Fibroblast of gingiva (primary cell): ENCODE measurements around the gene MOCOS.

Experiments used
- DNase-seq: peaks from one replicate; pipeline ENCODE4 v3.0.0-alpha.2; 2011; ENCODE audit warnings: low read depth

The MOCOS gene

DNA sequence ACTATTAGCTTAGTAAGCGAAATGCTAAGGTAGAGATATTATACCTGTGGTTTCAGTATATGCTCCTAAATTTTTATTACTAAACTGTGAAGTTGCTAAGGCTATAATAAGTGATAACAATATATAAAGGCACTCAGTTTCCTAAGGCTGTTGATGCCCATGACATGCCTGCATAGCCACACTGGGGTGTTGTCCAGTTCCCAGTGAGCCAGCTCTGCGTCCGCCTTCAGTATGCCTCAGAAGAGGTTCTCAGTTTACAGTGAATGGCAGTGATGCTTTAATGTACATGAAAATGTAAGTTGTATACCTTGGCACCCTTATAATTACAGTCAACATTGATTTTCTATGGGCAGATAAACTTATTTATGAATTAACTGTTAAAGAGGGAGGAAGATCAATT is 117.4 kb downstream of the MOCOS start:
- DNase-seq: no peak

DNA sequence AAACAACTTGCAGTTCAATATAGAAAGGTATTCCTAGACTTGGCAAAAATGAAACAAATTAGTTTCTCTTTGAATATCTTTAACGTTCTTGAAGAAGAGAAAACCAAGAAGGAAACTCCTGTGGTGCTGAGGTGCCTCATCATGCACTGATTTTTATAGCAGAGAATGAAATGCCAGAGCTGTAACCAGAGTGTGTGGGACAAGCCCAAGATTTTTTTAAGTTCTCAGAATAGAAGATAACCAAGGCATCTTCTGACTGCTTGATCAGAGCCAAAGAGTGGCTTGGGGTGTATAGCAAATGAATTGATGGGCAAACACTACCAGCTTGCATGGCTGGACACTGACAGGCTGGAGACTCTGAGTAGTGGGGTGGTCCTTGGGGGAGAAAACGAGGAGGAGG is 118.1 kb downstream of the MOCOS start:
- no peak for DNase-seq

DNA sequence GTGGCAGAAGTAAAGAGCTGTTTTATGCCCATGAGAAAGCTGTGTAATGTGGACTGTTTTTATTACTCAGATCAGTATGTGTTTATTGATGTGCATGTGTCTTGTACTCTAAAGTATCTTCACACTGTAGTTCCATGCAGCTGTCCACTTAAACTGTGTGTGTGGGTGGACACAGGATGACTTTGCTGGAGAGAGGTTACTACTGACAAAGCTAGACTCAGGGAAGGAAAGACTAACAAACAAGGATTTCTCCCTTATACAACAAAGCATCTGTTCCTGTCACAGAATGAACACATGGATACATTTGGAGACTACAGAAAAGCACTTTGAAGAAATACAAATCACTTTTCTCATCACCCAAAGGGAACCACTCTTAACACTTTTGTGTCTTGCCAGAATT is 120.2 kb downstream of the MOCOS start:
- no peak for DNase-seq

DNA sequence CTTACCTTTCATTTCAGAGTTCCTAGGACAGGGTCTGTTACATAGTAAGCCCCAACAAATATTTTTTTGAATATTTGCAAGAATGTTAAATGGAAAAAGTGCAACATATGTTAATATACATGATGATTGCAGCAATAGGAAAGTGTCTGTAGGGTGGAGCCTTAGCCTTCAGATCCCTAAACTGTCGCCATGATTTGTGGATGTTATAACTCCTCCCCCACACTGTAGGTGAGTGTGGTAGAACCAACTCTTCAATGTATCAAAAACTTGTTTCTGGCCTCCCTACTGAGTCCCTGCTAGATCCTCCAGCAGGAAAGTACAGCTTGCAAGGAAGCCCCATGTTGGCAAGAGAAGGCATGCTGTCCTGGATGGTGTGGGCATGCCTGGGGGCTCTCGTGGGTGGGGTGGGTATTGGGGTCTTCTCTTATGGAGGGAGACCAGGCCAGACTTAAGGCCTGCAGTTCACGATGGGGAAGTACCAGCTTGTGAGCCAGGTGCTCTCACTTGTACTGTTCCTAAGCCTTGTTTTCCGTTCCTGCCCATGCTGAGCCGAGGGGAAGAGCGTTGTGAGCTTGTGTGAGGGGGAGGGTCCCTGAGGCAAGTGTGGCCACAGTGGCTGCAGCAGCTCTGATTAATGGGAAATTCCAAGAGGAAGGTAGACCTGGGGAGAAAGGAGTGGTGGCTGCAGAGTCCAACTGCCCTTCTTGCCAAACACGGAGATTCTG is 121.6 kb downstream of the MOCOS start:
- DNase-seq: no peak

DNA sequence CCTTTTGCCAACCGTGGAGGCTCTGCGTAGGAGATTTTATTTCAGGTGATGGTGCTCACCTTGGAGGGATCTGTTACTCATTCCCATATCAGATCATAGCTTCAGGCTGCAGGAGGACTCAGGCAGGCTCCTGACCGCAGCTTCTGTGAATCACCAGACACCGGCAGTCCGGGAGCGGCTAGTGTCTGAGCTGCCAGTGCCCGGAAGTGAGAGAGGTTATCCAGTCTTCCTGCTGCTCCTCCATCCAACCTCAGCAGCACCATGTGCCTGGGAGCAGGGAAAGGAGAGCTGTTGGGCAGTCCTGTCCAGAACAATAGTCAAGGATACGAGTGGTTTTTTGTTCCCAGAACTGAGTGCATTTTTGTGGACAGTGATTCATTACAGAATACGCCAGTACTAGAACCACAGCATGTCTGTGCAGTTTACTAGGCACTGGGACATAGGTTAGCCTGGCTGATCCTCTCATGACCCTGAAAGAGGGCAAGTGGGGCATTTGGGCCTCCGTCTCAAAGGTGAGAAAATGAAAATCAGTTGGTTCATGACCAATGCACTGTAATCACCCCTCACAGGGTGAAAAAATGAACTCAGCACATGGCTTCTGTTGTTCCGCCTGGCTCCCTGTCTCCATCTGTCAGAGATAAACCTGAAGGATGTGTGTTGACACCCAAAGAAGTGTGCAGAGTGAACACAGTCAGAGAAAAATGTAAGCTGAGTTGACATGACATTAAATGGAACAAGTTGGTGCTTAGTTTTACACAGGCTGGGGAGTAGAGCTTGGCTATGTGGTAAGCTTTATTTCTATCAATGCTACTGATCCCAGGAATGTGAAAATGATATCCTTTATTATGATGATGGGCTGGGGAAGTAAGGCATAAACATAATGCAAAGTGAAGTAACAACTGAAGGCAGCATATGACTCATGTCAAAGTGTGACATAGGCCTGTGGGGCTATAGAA is 122.4 kb downstream of the MOCOS start:
- DNase-seq: peak; percentile 96

DNA sequence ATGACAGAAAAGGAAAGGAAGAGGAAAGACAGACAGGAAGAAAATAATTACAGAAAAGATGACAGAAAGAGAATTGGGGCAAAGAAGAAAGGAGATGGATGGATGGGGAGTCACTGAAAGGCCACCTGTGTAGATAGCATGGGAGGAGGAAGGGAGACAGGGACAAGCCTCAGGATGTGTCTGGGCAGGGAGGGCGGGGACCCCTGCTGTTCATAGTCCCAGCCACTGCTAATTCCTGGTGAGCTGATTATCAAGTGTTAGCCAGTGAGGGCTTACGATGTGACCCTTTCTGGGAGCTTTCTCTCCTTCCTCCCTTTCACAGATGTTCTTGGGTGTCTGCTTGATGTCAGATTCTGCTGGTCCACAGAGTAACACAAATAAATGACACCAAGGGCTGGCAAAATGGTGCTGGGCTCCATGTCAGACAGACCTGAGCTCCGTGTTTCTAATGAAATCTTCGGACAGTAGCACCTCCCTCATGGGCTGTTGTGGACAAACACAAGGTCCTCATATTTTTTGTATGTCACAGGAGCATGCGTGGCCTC is 123.8 kb downstream of the MOCOS start:
- no peak for DNase-seq

DNA sequence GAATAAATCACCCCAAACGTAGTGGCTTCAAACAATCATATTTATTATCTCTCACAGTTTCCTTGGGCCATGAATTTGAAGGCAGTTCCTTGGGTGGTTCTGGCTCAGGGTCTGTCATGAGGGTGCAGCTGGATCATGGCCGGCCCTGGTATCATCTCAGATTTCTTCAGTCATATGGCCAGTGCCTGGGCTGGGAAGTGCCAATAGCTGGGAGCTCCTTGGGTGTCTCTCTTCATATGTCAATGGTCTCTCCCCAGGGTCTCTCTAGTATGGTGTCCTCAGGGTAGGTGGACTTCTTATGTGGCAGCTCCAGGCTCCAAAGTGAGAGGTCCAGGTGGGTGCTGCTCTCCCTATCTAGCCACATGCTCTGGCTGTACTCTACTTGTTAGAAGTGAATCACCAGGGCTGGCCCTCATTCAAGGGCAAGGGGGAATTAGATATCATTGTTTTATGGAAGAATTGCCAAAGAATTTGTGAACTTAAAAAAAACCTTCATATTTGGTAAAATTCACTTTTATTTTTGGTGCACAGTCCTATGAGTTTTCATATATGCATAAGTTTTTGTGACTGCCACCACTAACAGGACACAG is 125.6 kb downstream of the MOCOS start:
- DNase-seq: peak; percentile 33

DNA sequence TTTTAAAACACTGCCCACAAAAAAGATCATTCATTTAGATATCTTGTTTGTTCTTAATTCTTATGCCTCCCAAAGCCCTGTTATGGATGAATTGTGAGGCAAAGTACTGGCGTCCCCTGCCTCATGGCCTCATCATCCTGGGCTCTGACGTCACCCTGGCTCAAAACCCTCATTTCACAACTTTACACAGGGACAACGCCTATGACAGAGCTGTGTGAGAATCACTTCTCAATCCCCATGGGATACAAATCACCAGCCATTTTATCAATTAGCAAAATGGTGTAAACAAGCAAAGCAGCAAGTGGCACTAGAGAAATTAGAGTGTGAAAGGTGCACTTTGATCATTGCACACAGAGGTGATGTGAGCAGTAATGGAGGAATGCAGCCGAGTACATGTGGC is 126.8 kb downstream of the MOCOS start:
- DNase-seq: peak; percentile 86

DNA sequence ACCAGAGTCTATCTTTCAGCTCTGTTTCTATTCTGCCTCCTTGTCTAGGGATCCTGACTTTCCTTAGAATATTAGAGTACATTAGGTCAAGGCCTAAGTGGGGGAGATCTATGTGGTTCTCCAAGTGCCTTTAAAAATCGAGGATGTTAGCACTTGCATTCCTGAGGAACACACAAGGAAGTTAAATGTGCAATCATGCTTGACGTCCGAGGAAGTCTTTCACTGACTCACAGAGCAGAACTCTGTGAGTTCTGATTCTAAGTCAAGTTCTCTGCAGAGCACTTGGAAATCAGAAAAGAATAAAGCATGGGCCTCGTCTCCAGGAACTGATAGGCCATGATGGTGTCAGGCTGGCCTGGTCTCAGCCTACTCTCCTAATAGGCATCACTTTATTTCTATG is 127.5 kb downstream of the MOCOS start:
- peak; percentile 87 for DNase-seq

DNA sequence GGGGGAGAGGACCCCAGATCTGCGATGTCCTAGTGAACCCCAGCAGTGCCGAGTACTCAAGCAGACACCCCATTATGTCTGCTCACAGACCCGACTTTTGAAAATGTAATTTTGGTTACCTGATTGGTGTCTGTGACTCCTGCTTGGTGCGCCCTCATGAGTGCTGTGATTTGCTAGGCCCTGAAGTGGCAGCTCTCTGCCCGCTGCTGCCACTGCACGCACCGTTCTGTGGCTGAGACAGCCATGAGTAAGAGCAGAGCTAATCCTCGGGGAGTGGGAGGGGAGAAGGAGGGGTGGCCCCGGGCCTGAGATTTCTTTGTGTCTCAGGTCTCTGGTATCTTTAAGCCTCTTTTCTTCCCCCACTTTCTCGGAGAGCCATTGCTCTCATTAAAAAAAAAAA is 128.4 kb downstream of the MOCOS start:
- peak; percentile 26 for DNase-seq

DNA sequence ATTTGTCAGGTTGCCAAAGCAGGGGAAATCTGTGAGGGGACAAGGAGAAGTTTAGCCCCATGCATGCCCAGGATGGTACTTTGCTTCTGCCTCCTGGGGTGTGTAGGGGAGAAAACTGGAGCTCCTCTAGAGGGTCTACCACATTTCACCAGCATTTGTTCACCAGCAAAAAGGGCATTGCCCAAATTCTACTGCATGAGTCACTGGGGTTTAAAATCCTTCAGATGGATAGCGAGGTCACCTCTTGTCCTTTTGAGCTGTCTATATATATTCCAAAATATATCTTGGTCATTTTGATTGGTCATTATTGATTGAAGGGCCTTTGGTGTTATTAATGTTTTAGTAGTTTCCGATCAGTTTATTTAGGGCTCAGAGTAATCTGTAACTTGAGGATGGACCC is 128.9 kb downstream of the MOCOS start:
- no peak for DNase-seq
